DMS53 treated with DMSO at 0.1 percent for 48 hours (cell line): Measurements from ENCODE around the gene ZNF225.
"Not testable (repeated sequence)": the region's sequence is repeated elsewhere in the genome, so short reads cannot be mapped to it uniquely, and the experiment has no call there.

Experiments
- DNase-seq: peaks from one replicate; lab custom pipeline; 2025; ENCODE audit not compliant: unreplicated experiment; lab: John Stamatoyannopoulos, UW

The ZNF225 gene

DNA sequence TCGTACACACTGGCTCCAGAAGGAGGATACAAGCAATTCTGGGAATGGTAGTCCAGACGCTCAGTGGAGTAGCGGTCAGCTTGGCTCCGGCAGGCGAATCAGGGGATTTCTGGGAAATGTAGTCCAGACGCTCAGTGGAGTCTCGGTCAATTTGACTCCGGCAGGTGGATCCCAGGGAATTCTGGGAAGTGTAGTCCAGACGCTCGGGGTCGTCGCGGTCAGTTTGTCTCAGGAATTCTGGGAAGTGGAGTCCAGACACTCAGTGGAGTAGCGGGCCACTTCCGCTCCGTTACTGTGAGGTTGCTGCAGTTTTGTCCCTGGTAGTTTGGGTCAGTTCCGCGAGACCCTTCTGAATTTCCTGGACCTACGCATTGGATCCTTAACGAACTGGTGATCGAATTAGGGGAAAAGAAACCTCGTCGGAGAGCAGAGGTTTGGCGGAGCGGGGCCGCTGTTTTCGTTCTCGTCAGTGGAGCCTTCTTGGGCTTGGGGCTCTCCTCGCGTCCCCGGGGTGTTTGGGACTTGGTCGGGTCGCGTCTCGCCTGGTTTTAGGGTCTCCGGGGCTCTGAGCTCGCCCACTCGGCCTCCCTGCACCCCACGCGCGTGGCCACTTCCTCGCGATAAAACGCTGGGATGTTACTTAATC lies at the start of gene ZNF225:
ZNF225 (plus strand) TSS at position 262 of the 646 bp plus-strand sequence. CDS start 2,429 bp downstream, outside the sequence.
- DNase-seq = peak; percentile 98

DNA sequence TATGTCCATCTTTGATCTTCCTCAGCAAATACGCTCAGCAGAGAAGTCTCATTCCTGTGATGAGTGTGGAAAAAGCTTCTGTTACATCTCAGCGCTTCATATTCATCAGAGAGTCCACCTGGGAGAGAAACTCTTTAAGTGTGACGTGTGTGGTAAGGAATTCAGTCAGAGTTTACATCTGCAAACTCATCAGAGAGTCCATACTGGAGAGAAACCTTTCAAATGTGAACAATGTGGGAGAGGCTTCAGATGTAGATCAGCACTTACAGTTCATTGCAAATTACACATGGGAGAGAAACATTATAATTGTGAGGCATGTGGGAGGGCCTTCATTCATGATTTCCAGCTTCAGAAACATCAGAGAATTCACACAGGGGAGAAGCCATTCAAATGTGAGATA lies 46.9 kb upstream of the ZNF225 start:
- no peak for DNase-seq

DNA sequence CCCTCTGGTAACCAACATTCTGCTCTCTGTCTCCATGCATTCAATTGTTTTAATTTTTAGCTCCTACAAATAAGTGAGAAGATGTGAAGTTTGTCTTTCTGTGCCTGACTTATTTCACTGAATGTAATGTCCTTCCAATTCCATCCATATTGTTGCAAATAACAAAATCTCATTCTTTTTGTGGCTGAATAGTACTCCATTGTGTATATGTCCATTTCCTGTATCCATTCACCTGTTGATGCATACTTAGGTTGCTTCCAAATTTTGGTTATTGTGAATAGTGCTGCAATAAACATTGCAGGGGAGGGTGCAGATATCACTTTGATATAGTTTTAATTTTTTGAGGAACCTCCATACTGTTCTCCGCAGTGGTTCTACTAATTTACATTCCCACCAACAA lies 43.8 kb upstream of the ZNF225 start:
- no peak for DNase-seq

DNA sequence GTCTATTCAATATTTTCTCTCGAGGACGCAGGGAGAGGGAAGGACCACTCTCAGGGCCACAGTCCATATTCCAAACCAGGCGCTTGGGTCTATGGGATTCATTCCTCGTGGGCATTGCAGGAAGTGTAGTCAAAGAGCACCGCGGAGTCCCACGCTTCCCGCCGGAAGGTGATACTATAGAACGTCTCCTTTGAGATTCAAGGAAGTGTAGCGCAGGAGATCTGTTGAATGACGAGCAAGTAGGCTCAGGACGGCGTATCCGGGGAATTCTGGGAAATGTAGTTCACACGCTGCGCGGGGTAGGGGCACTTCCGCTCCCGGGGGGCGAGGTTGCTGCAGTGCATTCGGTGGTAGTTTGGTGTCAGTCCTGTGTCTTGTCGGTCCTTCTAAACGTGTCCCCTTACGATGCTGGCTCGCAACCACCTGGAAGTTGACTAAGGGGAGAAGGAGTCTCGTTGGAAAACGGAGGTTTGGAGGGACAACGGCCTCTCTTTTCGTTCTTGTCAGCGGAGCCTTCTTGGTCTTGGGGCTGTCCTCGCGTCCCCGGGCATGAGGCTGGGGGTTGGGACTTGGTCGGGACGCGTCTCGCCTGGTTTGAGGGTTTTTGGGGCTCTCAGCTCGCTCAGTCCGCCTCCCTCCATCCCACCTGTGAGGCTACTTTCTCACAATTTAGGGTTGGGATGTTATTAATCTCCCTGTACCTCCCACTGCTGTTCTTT lies 41.2 kb upstream of the ZNF225 start, which contains the start of gene ZNF284:
ZNF284 (plus strand) TSS at position 336 of the 719 bp plus-strand sequence. CDS start 4,231 bp downstream, outside the sequence.
- DNase-seq = peak; percentile 84

DNA sequence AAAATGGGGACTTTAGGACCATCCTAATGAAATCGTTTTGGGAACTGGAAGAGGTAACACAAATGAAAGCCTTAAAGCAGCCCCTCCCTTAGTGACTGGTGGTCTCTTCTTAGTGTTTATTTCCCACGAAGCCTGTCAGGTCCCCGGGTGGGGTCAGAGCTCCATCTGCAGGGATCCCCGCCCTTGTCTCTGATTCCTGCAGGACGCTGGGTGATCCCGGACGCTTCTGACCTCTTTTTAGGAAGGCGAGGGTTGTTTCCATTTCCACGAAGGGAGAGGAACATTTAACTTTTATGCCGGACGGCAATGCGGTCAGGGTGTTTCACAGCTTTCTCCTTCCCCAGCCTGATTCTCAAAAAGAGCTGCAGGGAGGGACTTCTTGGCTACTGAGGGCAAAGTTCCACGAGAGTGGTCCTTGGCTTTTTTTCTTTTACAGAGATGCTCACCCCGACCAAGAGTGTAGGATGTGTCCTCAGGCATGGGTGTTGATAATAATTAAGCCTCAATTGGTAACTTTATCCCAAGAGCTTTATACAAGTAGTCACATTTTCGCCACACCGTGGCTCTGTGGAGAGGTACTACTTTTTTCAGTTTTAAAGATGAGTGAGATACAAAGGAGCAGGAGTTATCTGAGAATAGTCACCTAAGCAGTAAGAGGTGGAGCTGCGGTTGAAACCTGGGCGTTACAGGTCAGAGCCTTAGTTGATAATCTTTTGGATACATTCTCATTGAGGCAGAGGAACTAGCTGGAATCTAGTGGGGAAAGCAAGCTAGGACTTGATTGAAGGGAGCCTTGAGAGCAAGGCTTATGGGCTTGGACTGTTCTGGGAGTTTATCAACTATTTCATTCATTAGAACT lies 40.4 kb upstream of the ZNF225 start:
- DNase-seq = no peak

DNA sequence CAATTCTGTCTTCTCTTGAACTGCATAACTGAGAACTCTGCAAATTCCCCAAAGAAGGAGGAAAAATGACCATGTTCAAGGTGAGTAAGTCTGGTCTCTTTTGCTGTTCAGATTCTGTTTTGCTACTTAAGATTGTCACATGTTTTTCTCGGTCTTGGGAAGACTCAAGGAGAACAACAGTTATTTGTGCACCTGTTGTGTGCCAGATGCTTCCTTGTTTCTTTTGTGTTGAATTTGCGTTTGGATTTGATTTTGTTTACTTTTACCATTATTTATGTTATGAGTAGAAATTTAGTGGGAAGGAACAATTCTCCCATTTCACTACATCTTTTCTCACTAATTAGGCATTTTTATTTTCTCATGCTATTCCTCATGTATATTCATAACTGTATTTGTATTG lies 36.9 kb upstream of the ZNF225 start:
- DNase-seq = no peak

DNA sequence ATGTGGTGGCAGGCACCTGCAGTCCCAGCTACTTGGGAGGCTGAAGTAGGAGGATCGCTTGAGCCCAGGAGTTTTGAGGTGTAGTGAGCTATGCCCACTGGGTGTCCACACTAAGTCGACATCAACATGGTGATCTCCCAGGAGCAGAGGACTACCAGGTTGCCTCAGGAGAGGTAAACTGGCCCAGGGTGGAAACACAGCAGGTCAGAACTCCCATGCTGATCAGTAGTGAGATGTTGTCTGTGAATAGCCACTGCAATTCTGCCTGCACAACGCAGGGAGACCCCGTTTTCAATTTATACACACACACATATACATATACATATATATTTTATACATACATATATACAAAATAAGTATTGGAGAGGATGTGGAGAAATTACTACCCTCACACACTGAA lies 21.1 kb upstream of the ZNF225 start:
- no peak for DNase-seq

DNA sequence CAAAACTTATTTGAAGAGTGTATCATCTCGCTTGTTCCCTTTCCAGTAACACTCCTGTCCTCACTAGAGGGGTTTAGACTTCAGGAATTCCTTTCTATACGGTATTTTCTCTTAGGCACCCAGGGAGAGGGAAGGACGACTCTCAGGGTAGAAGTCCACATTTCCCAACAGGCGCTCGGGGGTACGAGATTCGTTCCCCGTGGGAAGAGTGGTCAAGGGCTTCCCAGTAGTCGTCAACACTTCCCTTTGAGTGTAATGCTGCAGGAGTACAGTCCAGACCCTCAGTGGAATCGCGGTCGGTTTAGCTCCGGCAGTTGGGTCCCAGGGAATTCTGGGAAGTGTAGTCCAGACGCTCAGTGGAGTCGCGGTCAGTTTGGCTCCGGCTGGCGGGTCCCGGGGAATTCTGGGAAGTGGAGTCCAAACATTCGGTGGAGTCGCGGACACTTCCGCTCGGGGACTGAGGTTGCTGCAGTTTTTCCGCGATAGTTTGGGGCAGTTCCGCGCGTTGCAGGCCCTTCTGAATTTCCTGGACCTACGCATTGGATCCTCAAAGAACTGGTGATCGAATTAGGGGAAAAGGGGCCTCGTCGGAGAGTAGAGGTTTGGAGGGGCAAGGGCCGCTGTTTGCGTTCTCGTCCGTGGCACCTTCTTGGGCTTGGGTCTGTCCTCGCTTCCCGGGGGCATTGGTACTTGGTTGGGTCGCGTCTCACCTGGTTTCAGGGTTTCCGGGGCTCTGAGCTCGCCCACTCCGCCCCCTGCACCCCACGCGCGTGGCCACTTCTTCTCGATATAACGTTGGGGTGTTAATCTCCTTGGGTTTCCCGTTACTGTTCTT lies 19.1 kb upstream of the ZNF225 start, which contains the start of gene ZNF224:
ZNF224 (plus strand) TSS at position 431 of the 835 bp plus-strand sequence. CDS start 3,513 bp downstream, outside the sequence.
- DNase-seq = peak; percentile 83

DNA sequence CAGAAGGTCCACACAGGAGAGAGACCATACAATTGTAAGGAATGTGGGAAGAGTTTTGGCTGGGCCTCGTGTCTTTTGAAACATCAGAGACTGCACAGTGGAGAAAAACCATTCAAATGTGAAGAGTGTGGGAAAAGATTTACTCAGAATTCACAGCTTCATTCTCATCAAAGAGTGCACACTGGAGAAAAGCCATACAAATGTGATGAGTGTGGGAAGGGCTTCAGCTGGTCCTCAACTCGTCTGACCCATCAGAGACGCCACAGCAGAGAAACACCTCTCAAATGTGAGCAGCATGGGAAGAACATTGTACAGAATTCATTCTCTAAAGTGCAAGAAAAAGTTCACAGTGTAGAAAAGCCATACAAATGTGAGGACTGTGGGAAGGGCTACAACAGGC lies 5.4 kb upstream of the ZNF225 start:
- DNase-seq = no peak

DNA sequence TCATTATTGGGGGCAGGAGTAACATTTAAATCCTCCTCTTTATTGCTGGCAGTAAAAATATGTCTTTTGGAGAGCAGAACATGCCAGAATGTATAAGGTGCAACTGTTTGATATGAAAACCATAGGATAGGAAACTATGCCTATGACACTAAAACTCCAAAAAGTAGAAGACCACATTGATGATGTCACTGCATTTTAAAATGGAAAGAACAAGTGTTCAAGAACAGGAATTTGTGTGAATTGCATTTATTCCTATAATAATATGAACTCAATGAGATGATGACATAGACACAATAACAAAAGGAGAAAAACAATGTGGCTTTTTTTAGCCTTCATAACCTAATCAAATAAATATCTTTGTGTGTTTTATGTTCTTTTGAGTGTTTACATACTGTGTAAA lies 3.7 kb upstream of the ZNF225 start:
- DNase-seq = no peak

DNA sequence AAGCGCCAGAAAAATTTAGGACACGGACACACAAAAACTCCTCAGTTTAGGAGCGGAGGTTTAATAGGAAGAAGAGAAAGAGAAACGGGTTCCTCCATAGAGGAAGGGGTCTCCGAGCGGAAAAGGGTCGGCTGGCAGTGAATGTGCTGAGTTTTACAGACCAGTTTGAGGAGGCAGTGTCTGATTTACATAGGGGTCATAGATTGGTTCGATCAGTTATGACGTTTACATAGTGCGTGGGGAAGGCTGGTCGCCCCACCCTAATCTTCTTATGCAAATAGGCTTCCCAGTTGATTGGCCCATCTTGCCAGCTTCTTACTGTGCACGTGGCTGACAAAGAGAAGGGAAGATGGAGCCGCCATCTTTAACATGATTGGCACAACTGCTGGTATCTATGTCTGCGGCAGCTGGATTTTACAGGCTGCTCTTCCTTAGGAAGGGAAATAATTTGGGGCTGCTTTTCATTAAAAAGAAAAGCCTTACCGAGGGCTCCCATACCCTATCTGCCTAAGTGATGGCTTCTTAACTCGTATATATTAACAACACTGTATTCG lies 1.2 kb upstream of the ZNF225 start:
- peak; percentile 96 for DNase-seq

DNA sequence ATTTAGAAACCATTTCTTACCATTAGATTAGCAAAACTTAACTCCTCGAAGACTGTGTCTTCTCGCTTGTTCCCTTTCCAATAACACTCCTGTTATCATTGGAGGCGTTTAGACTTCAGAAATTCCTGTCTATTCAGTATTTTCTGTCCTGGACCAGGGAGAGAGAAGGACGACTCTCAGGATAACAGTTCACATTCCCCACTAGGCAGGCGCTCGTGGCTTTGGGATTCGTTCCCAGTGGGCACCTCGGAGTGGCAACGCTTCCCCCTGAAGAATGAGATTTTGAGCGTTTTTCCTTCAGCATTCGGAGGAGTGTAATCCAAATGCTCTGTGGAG lies 429 bp upstream of the ZNF225 start:
- no peak for DNase-seq

DNA sequence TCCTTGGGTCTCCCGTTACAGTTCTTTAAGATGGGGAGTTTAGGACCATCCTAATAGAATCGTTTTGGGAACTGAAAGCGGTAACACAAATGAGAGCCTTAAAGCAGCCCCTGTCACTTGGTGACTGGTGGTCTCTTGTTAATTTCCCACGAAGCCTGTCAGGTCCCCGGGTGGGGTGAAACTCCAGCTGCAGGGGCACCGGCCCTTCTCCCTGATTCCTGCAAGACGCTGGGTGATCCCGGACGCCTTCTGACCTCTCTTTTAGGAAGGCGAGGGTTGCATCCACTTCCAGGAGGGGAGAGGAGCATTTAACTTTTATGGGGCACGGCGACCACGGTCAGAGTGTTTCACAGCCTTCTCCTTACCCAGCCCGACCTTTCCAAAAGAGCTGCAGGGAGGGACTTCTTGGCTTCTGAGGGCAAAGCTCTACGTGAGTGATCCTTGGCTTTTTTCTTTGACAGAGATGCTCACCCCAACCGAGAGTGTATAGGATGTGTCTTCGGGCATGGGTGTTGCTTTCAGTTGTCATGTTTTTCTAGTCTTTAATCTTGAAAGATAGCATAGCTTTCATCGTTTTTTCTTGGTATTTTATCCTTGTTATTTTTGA lies 688 bp downstream of the ZNF225 start:
- DNase-seq = no peak

DNA sequence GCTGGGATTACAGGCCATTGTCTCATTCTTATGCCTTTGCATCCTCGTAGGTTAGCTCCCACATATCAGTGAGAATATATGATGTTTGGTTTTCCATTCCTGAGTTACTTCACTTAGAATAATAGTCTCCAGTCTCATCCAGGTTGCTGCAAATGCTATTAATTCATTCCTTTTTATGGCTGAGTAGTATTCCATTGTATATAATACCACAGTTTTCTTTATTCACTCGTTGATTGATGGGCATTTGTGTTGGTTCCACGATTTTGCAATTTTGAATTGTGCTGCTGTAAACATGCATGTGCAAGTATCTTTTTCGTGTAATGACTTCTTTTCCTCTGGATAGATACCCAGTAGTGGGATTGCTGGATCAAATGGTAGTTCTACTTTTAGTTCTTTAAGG lies 8.0 kb downstream of the ZNF225 start:
- DNase-seq = not testable (repeated sequence)

DNA sequence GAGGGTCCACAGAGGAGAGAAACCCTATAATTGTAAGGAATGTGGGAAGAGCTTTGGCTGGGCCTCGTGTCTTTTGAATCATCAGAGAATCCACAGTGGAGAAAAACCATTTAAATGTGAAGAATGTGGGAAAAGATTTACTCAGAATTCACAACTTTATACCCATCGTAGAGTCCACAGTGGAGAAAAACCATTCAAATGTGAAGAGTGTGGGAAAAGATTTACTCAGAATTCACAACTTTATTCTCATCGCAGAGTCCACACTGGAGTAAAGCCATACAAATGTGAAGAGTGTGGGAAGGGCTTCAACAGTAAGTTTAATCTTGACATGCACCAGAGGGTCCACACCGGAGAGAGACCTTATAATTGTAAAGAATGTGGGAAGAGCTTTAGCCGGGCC lies 18.8 kb downstream of the ZNF225 start:
- DNase-seq = no peak

DNA sequence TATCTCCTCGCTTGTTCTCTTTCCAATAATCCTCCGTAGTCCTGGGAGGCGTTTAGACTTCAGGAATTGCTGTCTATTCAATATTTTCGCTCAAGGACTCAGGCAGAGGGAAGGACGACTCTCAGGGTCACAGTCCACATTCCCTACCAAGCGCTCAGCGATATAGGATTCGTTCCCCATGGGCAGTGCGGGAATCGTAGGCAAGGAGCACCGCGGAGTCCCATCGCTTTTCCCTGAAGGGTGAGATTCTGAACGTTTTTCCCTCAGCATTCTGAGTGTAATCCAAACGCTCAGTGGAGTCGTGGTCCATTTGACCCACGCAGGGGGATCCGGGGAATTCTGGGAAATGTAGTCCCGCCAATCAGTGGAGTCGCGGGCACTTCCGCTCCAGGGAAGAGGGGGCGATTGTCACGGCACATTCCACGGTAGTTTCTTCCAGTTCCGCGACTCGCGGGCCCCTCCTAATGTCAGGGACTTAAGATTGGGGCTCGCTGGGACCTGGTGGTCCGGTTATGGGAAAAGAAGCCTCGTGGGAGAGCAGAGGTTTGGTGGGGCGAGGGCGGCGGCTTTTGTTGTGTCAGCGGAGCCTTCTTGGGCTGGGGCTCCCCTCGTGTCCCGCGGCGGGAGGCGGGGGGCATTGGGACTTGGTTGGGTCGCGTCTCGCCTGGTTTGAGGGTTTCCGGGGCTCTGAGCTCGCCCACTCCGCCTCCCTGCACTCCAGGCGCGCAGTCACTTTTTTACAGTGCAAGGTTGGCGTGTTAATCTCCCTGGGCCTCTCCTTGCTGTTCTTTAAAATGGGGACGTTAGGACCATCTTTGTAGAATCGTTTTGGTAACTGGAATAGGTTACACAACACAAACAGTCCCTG lies 28.2 kb downstream of the ZNF225 start, which contains the start of gene ZNF234:
ZNF234 (plus strand) TSS at position 364 of the 868 bp plus-strand sequence. CDS start 3,079 bp downstream, outside the sequence.
- DNase-seq = peak; percentile 58

DNA sequence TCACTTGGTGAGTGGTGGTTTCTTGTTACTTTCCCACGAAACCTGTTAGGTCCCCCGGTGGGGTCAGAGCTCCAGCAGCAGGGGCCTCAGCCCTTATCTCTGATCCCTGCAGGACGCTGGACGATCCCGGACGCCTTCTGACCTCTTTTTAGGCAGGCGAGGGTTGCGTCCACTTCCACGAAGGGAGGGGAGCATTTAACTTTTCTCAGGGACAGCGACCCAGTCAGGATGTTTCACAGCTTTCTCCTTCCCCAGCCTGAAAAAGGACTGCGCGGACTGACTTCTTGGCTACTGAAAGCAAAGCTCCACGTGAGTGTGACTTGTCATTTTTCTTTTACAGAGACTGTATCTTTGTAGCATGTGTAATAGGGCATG lies 28.8 kb downstream of the ZNF225 start:
- no peak for DNase-seq

DNA sequence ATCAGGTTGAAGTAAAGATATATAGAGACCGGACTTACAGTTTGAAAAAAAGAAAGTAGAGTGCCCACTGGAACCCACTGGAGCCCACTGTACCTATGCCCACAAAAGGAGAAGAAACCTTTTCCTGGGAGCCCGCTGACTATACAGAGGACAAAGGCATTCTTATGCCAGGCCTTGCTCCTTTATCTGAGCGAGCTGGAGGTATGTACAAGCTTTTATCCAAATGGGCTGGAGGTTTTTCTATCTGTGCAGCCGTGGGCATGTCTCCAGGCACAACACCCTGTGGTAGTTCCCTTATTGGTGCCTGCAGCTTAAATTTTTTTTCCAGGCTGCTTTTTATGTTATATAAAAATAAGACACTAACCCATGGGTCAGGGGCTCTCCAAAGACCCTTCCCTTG lies 36.6 kb downstream of the ZNF225 start:
- DNase-seq = no peak

DNA sequence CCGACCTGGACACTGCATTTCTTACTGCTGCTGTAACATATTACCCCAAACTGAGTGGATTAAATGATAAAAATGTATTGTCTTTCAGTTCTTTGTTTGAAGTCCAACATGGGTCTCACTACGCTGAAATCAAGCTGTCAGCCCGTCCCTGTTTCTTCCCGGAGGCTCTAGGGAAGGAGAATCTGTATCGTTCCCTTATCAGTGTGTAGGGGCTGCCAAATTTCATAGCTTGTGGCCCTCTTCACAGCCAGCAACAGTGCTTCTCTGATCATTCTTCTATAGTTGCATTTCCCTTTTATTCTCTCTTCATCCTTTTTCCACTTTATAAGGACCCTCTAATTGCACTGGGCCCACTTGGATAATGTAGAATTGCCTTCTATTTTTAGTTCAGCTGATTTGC lies 38.3 kb downstream of the ZNF225 start:
- no peak for DNase-seq
